GM12878 (cell line): Measurements from ENCODE around the gene COL25A1. TPM values are rescaled to one million over a fixed set of nuclear protein-coding genes. Genes with fewer than 3 reads are reported as not detected.

ENCODE experiments used
- ATAC-seq: fragments of 200-7000 bp; cut with Tn5 transposase; 3 replicates; pipeline ENCODE4 v1.9.1; 2020; ENCODE audit warnings: mild to moderate bottlenecking, moderate library complexity
- BruUV-seq: library from RNA; stranded (reverse); fragments of 400-500 nt; replicated peaks from 2 replicates; lab custom pipeline; 2021; lab: Mats Ljungman, UMichigan
- CTCF ChIA-PET: fragments of 300-600 bp; sonication (Branson Sonifier 250); formaldehyde crosslinking; extraction: SDS; loops from one replicate; lab custom pipeline; 2021; ENCODE audit warnings: inconsistent platforms; lab: Yijun Ruan, JAX
- POLR2A ChIA-PET: fragments of 350-600 bp; formaldehyde crosslinking; extraction: SDS; loops from one replicate; lab custom pipeline; 2021; ENCODE audit warnings: inconsistent platforms; lab: Charles Lee
- RAD21 ChIA-PET: fragments of 300-600 bp; sonication (Branson Sonifier 250); formaldehyde crosslinking; loops from one replicate; lab custom pipeline; 2023; ENCODE audit warnings: antibody characterized with exemption; ENCODE audit not compliant: unreplicated experiment; lab: Charles Lee
- SMC1A ChIA-PET: fragments of 300-600 bp; sonication (Branson Sonifier 250); formaldehyde crosslinking; loops from one replicate; lab custom pipeline; 2023; ENCODE audit not compliant: unreplicated experiment, uncharacterized antibody; lab: Charles Lee
- DNase-seq: peaks from one replicate; pipeline ENCODE4 v3.0.0-alpha.2; 2011; ENCODE audit warnings: low read depth, low spot score
- FAIRE-seq: peaks from 3 replicates; lab custom pipeline; 2011; peaks lifted over from hg19 to GRCh38; lab: Jason Lieb, UNC
- H2AFZ ChIP-seq: 2 replicates; pipeline ENCODE4 v1.6.0; 2011; ENCODE audit warnings: low read depth, low read length, control low read depth; ENCODE audit not compliant: control insufficient read depth
- H3K27ac ChIP-seq: 2 replicates; pipeline ENCODE4 v1.5.1; 2011; ENCODE audit warnings: control low read depth; ENCODE audit not compliant: control insufficient read depth, insufficient read depth
- H3K27me3 ChIP-seq, 2 experiments: replicated peaks in 1 of 2; 2 replicates each; pipeline versions ENCODE4 v1.6.0 to v1.6.1; 2011; ENCODE audit warnings: low read length in 1 of 2; ENCODE audit not compliant: control insufficient read depth in 2 of 2, insufficient read depth in 2 of 2
- H3K36me3 ChIP-seq, 2 experiments: 2 replicates each; pipeline ENCODE4 v1.5.1; 2011; ENCODE audit warnings: low read length in 1 of 2; ENCODE audit not compliant: control insufficient read depth in 2 of 2, insufficient read depth in 2 of 2
- H3K4me1 ChIP-seq: 2 replicates; pipeline ENCODE4 v1.6.1; 2011; ENCODE audit warnings: mild to moderate bottlenecking, low read length, moderate library complexity, mixed read lengths; ENCODE audit not compliant: control insufficient read depth, insufficient read depth
- H3K4me2 ChIP-seq: 2 replicates; pipeline ENCODE4 v1.6.0; 2011; ENCODE audit warnings: control low read depth; ENCODE audit not compliant: control insufficient read depth, insufficient read depth
- H3K4me3 ChIP-seq: fragments of 200-600 bp; sonication (generic); 2 replicates; pipeline ENCODE4 v1.5.1; 2016
- H3K79me2 ChIP-seq: 2 replicates; pipeline ENCODE4 v1.6.0; 2011; ENCODE audit warnings: low read length; ENCODE audit not compliant: control insufficient read depth, insufficient read depth
- H3K9ac ChIP-seq: 2 replicates; pipeline ENCODE4 v1.8.0; 2011; ENCODE audit warnings: low read length, control low read depth, mixed read lengths; ENCODE audit not compliant: control insufficient read depth, insufficient read depth
- H3K9me3 ChIP-seq: replicated peaks from 3 replicates; pipeline ENCODE4 v1.5.1; 2011; ENCODE audit warnings: mild to moderate bottlenecking, low read length; ENCODE audit not compliant: control insufficient read depth, insufficient read depth
- H4K20me1 ChIP-seq: 2 replicates; pipeline ENCODE4 v1.6.0; 2011; ENCODE audit not compliant: control insufficient read depth, insufficient read depth
- CHD4 ChIP-seq: fragments of 200-600 bp; sonication (generic); IDR thresholded peaks from 2 replicates; pipeline ENCODE4 v1.6.1; 2016; ENCODE audit warnings: mild to moderate bottlenecking
- ELK1 ChIP-seq: IDR thresholded peaks from 2 replicates; pipeline ENCODE4 v1.6.1; 2012; ENCODE audit warnings: low read depth, low read length, improper control_type of control experiment
- ESRRA ChIP-seq: IDR thresholded peaks from 2 replicates; pipeline ENCODE4 v1.6.1; 2012; ENCODE audit warnings: mild to moderate bottlenecking, low read length, improper control_type of control experiment
- EZH2 ChIP-seq: IDR thresholded peaks from 2 replicates; pipeline ENCODE4 v1.6.1; 2012; ENCODE audit warnings: low read depth, mild to moderate bottlenecking, control low read depth, inconsistent platforms, low read length, borderline replicate concordance; ENCODE audit not compliant: control insufficient read depth
- FOXM1 ChIP-seq: IDR thresholded peaks from 2 replicates; pipeline ENCODE4 v1.6.1; 2012; ENCODE audit warnings: low read depth, mild to moderate bottlenecking, inconsistent platforms, low read length, moderate library complexity
- GABPA ChIP-seq: IDR thresholded peaks from 2 replicates; pipeline ENCODE4 v1.6.1; 2014; ENCODE audit warnings: antibody characterized with exemption, low read depth, mild to moderate bottlenecking, inconsistent platforms
- IKZF1 ChIP-seq: fragments of 450-650 bp; conservative IDR thresholded peaks from 2 replicates; pipeline ENCODE4 v1.6.1; 2017; ENCODE audit warnings: antibody characterized with exemption, mild to moderate bottlenecking
- JUND ChIP-seq: IDR thresholded peaks from 2 replicates; pipeline ENCODE4 v1.6.1; 2012; ENCODE audit warnings: low read depth, mild to moderate bottlenecking, low read length, improper control_type of control experiment, moderate library complexity
- MAX ChIP-seq: IDR thresholded peaks from 2 replicates; pipeline ENCODE4 v1.6.1; 2012; ENCODE audit warnings: low read depth, low read length, improper control_type of control experiment
- NFIC ChIP-seq: IDR thresholded peaks from 2 replicates; pipeline ENCODE4 v1.6.1; 2012; ENCODE audit warnings: low read depth, mild to moderate bottlenecking, inconsistent platforms, low read length, moderate library complexity
- NFXL1 ChIP-seq: fragments of 450-650 bp; IDR thresholded peaks from 2 replicates; pipeline ENCODE4 v1.6.1; 2017; ENCODE audit warnings: antibody characterized with exemption, mild to moderate bottlenecking, borderline replicate concordance
- NFYB ChIP-seq: IDR thresholded peaks from 2 replicates; pipeline ENCODE4 v1.6.1; 2011; ENCODE audit warnings: low read depth, mild to moderate bottlenecking, low read length, improper control_type of control experiment, moderate library complexity; ENCODE audit not compliant: insufficient read depth
- NR2C1 ChIP-seq: fragments of 450-650 bp; IDR thresholded peaks from 2 replicates; pipeline ENCODE4 v1.6.1; 2017; ENCODE audit warnings: antibody characterized with exemption, mild to moderate bottlenecking, moderate library complexity
- PAX8 ChIP-seq: fragments of 450-650 bp; IDR thresholded peaks from 2 replicates; pipeline ENCODE4 v1.6.1; 2017; ENCODE audit warnings: mild to moderate bottlenecking, moderate library complexity
- PBX3 ChIP-seq: IDR thresholded peaks from 2 replicates; pipeline ENCODE4 v1.6.1; 2011; ENCODE audit warnings: mild to moderate bottlenecking, low read depth, low read length, moderate library complexity; ENCODE audit not compliant: insufficient replicate concordance
- POLR2AphosphoS5 ChIP-seq: IDR thresholded peaks from 2 replicates; pipeline ENCODE4 v1.6.1; 2011; ENCODE audit warnings: mild to moderate bottlenecking, low read length, inconsistent platforms
- POU2F2 ChIP-seq: IDR thresholded peaks from 3 replicates; pipeline ENCODE4 v1.6.1; 2011; ENCODE audit warnings: low read depth, mild to moderate bottlenecking, low read length, borderline replicate concordance
- RFX5 ChIP-seq: IDR thresholded peaks from 2 replicates; pipeline ENCODE4 v1.6.1; 2011; ENCODE audit warnings: low read depth, low read length, improper control_type of control experiment
- SIN3A ChIP-seq: IDR thresholded peaks from 2 replicates; pipeline ENCODE4 v1.6.1; 2012; ENCODE audit warnings: low read depth, low read length, improper control_type of control experiment
- WGBS: methylation state at CpG from one replicate; pipeline ENCODE4 v1.1.6; 2016; ENCODE audit warnings: low lambda C conversion rate; ENCODE audit not compliant: insufficient replicate concordance, insufficient coverage; ENCODE audit errors: missing lambda C conversion rate; 5-methylcytosine and 5-hydroxymethylcytosine counted together
- in situ Hi-C: fragments of 300-500 bp; cut with MboI; formaldehyde crosslinking; loops from 9 replicates; pipeline ENCODE4 v1.14.3; 2018; ENCODE audit warnings: mixed read lengths
- intact Hi-C: fragments of 100-400 bp; cut with micrococcal nuclease; formaldehyde crosslinking; loops from one replicate; pipeline ENCODE4 v1.14.2; 2022; ENCODE audit not compliant: unreplicated experiment
- polyA plus RNA-seq, 11 experiments: library from polyadenylated mRNA; depleted of rRNA in 4 of 11; unstranded in 6 of 11; stranded (reverse) in 5 of 11; fragments of >200 nt; fragmentation: Nextera tagmentation in 4 of 11; fragmentation: Illumina TruSeq in 1 of 11; extraction: Ambion mirVana in 4 of 11; extraction: Trizol in 1 of 11; gene quantifications; 1 replicate in 1 of 11; 2 replicates in 10 of 11; pipeline versions ENCODE4 v1.2.1 to v1.2.3, GENCODE V29; 2011 to 2016; ENCODE audit warnings: inconsistent platforms in 2 of 11, missing spikeins in 2 of 11, low read depth in 1 of 11
- total RNA-seq, 4 experiments: library from RNA; depleted of rRNA in 3 of 4; stranded (reverse); fragments of >200 nt in 3 of 4; fragmentation: Illumina TruSeq in 1 of 4; extraction: Trizol in 1 of 4; gene quantifications; 2 replicates each; pipeline versions ENCODE4 v1.2.1 to v1.2.3, GENCODE V29; 2013 to 2021
- TF ChIP-seq, protein P1 (sequence below): fragments of 450-650 bp; IDR thresholded peaks from 2 replicates; pipeline ENCODE4 v1.6.1; 2017; ENCODE audit warnings: borderline replicate concordance

COL25A1 gene
- total and polyA plus RNA-seq, 10 of the 15 experiments (the other 5 are each of a cell fraction or from before 2014, with no cell fraction given) = 0.01 to 0.26 (median 0.12) TPM; not detected in 6

DNA sequence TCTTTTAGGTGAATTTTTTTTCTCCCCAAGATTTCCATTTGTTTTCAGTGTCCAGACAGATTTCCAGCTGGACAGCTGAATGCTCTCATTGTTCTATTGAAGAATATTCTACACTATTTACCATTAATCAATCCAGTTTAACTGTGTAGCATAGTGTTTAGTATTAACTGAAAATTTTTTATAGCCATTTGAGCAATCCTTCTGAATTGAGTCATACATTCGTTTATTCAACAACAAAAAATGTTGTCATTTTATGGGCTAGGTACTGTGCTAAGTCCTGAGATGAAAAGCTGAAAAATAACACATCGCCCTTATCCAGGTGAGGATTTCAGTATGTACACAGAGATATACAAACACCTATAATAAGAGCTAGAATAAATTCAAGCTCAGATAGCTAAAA is 223.3 kb downstream of the COL25A1 start:
- DNase-seq (no peak), FAIRE-seq (no peak)
- H3K27me3 ChIP-seq = no peaks in the 10 kb centered on the region
- H4K20me1 ChIP-seq = no peaks in the 10 kb centered on the region
- H3K4me2 ChIP-seq = no peak overlapping the region
- in situ Hi-C loops = no loop called here
- no peaks in the 10 kb centered on the region for H3K9me3 ChIP-seq
- POLR2A ChIA-PET = no interaction called here
- CTCF ChIA-PET = interaction anchor here (0.8 to 6.7 kb wide), 3 partner anchors 209 to 327 kb away, joined by 3 to 88 read pairs (median 3); no protein-coding TSS in a partner anchor
- H3K9ac ChIP-seq = no peak overlapping the region
- BruUV-seq = no TSS peak
- TF ChIP-seq PBX3 (no peak), JUND (no peak), POLR2AphosphoS5 (no peak), NFYB (no peak), IKZF1 (no peak), RFX5 (no peak), ELK1 (no peak), NFXL1 (no peak), FOXM1 (no peak), PAX8 (no peak), SIN3A (no peak), CHD4 (no peak), MAX (no peak), POU2F2 (no peak), EZH2 (no peak), NR2C1 (no peak), NFIC (no peak), GABPA (no peak), ESRRA (no peak)
- TF ChIP-seq, protein P1, sequence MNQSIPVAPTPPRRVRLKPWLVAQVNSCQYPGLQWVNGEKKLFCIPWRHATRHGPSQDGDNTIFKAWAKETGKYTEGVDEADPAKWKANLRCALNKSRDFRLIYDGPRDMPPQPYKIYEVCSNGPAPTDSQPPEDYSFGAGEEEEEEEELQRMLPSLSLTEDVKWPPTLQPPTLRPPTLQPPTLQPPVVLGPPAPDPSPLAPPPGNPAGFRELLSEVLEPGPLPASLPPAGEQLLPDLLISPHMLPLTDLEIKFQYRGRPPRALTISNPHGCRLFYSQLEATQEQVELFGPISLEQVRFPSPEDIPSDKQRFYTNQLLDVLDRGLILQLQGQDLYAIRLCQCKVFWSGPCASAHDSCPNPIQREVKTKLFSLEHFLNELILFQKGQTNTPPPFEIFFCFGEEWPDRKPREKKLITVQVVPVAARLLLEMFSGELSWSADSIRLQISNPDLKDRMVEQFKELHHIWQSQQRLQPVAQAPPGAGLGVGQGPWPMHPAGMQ = no peak
- TF ChIP-seq, all 136 proteins: peak for 0
- 15% methylated on average over 2 of the region's 2 CpGs for WGBS
- no peak overlapping the region for H2AFZ ChIP-seq
- intact Hi-C loops = loop anchor here (5.0 to 10.0 kb wide), 2 partner anchors 213 to 326 kb away; no protein-coding TSS in a partner anchor
- no peak for ATAC-seq
- ChIA-PET RAD21 (interaction anchor here (0.6 to 2.4 kb wide), 3 partner anchors 214 to 276 kb away, joined by 3 to 7 read pairs (median 4); no protein-coding TSS in a partner anchor), SMC1A (interaction anchor here (0.6 to 1.5 kb wide), 4 partner anchors 22 to 218 kb away, joined by 3 to 9 read pairs (median 4); no protein-coding TSS in a partner anchor)
- H3K4me3 ChIP-seq = no peak overlapping the region
- H3K4me1 ChIP-seq = no peaks in the 10 kb centered on the region
- H3K27ac ChIP-seq = no peak overlapping the region
- no peaks in the 10 kb centered on the region for H3K36me3 ChIP-seq
- no peaks in the 10 kb centered on the region for H3K79me2 ChIP-seq
